ENCODE measurements around the gene PACSIN1.
"Not testable (repeated sequence)": the region's sequence is repeated elsewhere in the genome, so short reads cannot be mapped to it uniquely, and the experiment has no call there.

The PACSIN1 gene

GRCh38 chr6:34486886-34487285 lies 21.0 kb downstream of the PACSIN1 start:
- H3K27ac Mint-ChIP-seq; H3K27me3 Mint-ChIP-seq; H3K36me3 Mint-ChIP-seq; H3K4me3 Mint-ChIP-seq; H3K9me3 Mint-ChIP-seq (ENCODE audit: low read depth): not testable (repeated sequence)
- H3K4me1 Mint-ChIP-seq (ENCODE audit: low read depth) = peaks cover 28% of the 10 kb centered on the region

DNA sequence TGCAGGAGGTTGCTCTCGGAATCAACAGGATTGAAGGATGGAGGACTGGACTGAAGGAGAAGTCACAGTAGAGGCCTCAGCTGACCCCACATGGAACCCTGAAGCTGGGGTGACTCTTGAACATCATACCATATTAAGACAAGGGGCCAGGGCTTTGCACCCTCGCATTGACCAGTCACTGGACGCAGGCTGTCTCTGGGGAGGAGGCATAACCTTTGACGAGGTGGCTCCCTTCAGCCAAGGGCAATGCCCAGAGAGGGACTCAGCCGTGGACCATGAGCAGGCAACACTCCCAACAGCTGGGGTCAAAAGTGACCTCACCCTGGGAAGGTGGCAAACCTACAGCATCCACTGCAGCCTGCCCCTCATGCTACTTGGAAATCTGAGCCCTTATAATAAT lies 21.7 kb downstream of the PACSIN1 start:
- Mint-ChIP-seq H3K9me3 (ENCODE audit: low read depth) (no peaks in the 10 kb centered on the region), H3K4me3 (no peak overlapping the region), H3K27ac (peak overlapping the region; percentile 38), H3K36me3 (no peaks in the 10 kb centered on the region), H3K27me3 (no peaks in the 10 kb centered on the region), H3K4me1 (ENCODE audit: low read depth) (peaks cover 28% of the 10 kb centered on the region)

DNA sequence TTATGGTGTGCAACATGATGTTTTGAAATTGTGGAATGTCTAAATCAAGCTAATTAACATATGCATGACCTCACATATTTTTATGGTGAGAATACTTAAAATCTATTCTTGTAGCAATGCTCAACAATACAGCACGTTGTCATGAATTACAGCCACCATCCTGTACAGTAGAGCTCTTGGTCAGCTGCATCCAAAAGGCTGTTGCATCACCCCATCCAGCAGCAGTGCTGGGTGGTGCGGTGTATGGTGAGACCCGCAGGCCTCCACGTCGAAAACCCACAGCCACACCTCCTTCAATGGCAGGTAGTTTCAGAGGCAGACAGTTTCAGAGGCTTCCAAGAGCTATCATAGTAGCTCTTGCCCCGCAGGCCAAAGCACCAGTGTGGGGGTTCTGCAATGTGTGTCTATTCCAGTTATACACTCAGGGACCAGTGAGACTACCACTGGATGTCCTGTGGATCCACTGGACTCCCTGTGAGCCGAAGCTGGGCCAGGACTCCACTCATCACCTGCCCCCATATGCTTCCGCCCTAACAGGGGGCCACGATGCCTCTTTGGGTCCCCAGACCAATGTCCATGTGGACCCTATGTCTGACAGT lies 23.4 kb downstream of the PACSIN1 start:
- no peaks in the 10 kb centered on the region for H3K36me3 Mint-ChIP-seq
- no peak overlapping the region for H3K27ac Mint-ChIP-seq
- H3K9me3 Mint-ChIP-seq (ENCODE audit: low read depth) = no peaks in the 10 kb centered on the region
- H3K27me3 Mint-ChIP-seq = no peaks in the 10 kb centered on the region
- no peak overlapping the region for H3K4me3 Mint-ChIP-seq
- H3K4me1 Mint-ChIP-seq (ENCODE audit: low read depth) = peaks cover 25% of the 10 kb centered on the region

DNA sequence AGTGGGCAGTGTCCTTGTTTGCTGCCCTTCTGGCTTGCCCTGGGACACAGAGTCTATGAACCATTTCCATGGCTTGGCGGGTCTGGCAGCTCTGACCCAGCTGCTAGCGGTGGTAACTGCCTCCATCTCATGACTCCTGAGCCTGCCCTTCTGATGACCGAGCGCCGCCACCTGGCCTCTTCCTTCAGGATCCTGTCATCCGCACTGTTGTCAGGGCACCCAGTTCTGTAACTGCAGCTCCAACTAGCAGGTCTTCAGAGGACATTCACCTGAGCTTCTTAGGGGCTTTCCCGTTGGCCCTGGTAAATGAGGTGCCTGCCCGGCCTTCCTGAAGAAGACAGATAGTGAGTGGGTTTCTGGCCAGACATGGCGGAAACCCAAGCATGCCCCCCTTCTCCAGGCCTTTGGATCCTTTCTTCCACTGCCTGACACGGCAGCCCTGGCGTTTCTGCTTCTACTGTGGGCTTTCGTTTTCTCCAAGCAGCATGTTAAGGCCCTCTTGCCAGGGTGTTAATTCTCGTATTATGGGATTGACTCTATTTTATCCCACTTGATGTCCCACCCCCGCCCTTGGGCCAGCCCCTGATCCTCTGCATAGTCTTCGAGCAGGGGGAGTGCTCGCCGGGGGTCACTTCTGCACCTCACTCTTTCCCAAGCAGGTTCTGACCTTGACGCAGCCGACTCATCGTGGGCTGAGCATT lies 24.7 kb downstream of the PACSIN1 start:
- no peaks in the 10 kb centered on the region for H3K27me3 Mint-ChIP-seq
- peaks cover 12% of the 10 kb centered on the region for H3K4me1 Mint-ChIP-seq (ENCODE audit: low read depth)
- no peaks in the 10 kb centered on the region for H3K9me3 Mint-ChIP-seq (ENCODE audit: low read depth)
- H3K4me3 Mint-ChIP-seq = no peak overlapping the region
- no peaks in the 10 kb centered on the region for H3K36me3 Mint-ChIP-seq
- no peak overlapping the region for H3K27ac Mint-ChIP-seq

- no peak overlapping the region for H3K27ac Mint-ChIP-seq
- no peaks in the 10 kb centered on the region for H3K36me3 Mint-ChIP-seq
- no peaks in the 10 kb centered on the region for H3K9me3 Mint-ChIP-seq (ENCODE audit: low read depth)
- H3K4me3 Mint-ChIP-seq = no peak overlapping the region
- no peaks in the 10 kb centered on the region for H3K27me3 Mint-ChIP-seq
- H3K4me1 Mint-ChIP-seq (ENCODE audit: low read depth) = peaks cover 7% of the 10 kb centered on the region
Observed at GRCh38 chr6:34491091-34491430, 25.2 kb downstream of the PACSIN1 start.

- Mint-ChIP-seq H3K27ac (no peak overlapping the region), H3K4me3 (no peak overlapping the region), H3K36me3 (no peaks in the 10 kb centered on the region), H3K27me3 (no peaks in the 10 kb centered on the region), H3K4me1 (ENCODE audit: low read depth) (no peaks in the 10 kb centered on the region), H3K9me3 (ENCODE audit: low read depth) (no peaks in the 10 kb centered on the region)
Observed at GRCh38 chr6:34493344-34493743, 27.5 kb downstream of the PACSIN1 start.

DNA sequence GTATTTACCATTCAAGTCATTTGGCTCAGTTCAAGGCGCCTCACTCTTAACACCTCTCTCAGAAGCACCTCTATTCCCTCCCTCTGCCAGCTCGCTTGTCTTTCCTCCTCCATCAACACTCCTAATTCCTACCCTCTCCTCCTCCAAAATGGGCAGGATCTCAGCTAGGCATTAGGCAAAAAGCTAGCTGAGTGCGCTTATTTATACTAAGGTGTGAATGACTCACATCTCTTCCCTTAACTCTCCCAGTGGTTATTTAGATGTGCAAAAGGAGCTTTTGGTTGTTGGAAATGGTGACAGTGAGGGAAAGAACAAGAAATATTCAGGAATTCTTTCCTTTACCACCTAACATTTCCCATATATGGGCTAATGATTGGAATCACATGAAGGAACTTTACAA lies 29.1 kb downstream of the PACSIN1 start:
- no peaks in the 10 kb centered on the region for H3K4me1 Mint-ChIP-seq (ENCODE audit: low read depth)
- H3K27me3 Mint-ChIP-seq = no peaks in the 10 kb centered on the region
- H3K36me3 Mint-ChIP-seq = no peaks in the 10 kb centered on the region
- H3K9me3 Mint-ChIP-seq (ENCODE audit: low read depth) = no peaks in the 10 kb centered on the region
- H3K4me3 Mint-ChIP-seq = no peak overlapping the region
- no peak overlapping the region for H3K27ac Mint-ChIP-seq

DNA sequence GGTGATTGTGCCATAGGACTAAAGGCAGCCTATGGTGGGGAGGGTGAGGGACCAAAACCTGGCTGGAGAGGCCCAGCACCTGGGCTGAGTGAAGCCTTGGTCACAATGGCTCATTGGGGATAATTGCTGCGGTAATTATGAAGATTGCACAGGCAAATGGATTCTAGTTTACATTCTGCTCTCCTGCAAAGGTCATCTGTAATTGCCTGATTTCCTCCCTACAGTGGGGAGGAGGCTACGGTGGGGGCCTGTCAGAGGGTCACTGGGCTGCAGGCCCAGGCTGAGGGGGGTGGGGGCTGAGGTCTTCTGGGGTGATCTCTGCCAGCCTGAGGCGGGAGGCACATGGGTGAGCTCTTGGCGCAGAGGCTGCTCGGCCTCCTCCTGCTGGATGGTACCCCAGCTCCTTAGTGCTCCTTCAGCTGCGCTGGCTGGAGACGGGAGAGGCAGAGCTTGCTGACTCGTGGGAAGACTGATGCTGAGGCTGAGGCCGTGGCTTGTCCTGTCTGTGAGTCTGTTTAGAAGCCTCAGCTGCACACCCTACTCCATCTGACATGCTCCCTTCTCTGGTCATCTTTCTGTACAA lies 30.3 kb downstream of the PACSIN1 start:
- Mint-ChIP-seq H3K4me3 (no peak overlapping the region), H3K27ac (no peak overlapping the region), H3K9me3 (ENCODE audit: low read depth) (peaks cover 4% of the 10 kb centered on the region), H3K27me3 (no peaks in the 10 kb centered on the region), H3K36me3 (no peaks in the 10 kb centered on the region), H3K4me1 (ENCODE audit: low read depth) (no peaks in the 10 kb centered on the region)

GRCh38 chr6:34497411-34497810 lies 31.5 kb downstream of the PACSIN1 start:
- H3K4me3 Mint-ChIP-seq = no peak overlapping the region
- H3K36me3 Mint-ChIP-seq = no peaks in the 10 kb centered on the region
- peaks cover 4% of the 10 kb centered on the region for H3K9me3 Mint-ChIP-seq (ENCODE audit: low read depth)
- no peak overlapping the region for H3K27ac Mint-ChIP-seq
- no peaks in the 10 kb centered on the region for H3K27me3 Mint-ChIP-seq
- no peaks in the 10 kb centered on the region for H3K4me1 Mint-ChIP-seq (ENCODE audit: low read depth)

DNA sequence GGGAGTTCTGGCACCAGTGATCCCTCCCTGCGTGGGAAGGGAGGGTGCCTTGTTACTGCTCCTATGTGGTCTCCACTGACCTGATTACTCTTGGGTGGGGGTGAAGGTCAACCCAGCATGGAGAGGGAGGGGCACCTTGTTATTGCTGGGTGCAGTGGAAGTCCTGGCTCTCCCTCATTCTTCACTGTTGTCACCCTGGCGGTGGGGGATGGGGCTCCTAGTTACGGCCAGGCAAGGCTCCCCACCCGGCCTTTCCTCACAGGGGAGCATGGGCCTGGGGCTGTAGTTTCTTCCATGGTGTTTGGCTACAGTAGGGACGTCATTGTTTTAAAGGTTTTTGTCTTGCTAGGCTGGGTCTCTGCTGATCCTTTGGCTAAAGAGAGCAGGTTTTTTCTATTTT lies 40.8 kb downstream of the PACSIN1 start:
- no peaks in the 10 kb centered on the region for H3K4me1 Mint-ChIP-seq (ENCODE audit: low read depth)
- peaks cover 4% of the 10 kb centered on the region for H3K36me3 Mint-ChIP-seq
- H3K9me3 Mint-ChIP-seq (ENCODE audit: low read depth) = no peaks in the 10 kb centered on the region
- no peaks in the 10 kb centered on the region for H3K27me3 Mint-ChIP-seq
- no peak overlapping the region for H3K27ac Mint-ChIP-seq
- no peak overlapping the region for H3K4me3 Mint-ChIP-seq

GRCh38 chr6:34508425-34508824 lies 42.5 kb downstream of the PACSIN1 start:
- H3K27ac Mint-ChIP-seq = no peak overlapping the region
- H3K4me1 Mint-ChIP-seq (ENCODE audit: low read depth) = no peaks in the 10 kb centered on the region
- H3K36me3 Mint-ChIP-seq = peaks cover 4% of the 10 kb centered on the region
- H3K27me3 Mint-ChIP-seq = no peaks in the 10 kb centered on the region
- no peak overlapping the region for H3K4me3 Mint-ChIP-seq
- no peaks in the 10 kb centered on the region for H3K9me3 Mint-ChIP-seq (ENCODE audit: low read depth)

- no peaks in the 10 kb centered on the region for H3K9me3 Mint-ChIP-seq (ENCODE audit: low read depth)
- no peaks in the 10 kb centered on the region for H3K4me1 Mint-ChIP-seq (ENCODE audit: low read depth)
- no peak overlapping the region for H3K4me3 Mint-ChIP-seq
- H3K27ac Mint-ChIP-seq = no peak overlapping the region
- H3K27me3 Mint-ChIP-seq = no peaks in the 10 kb centered on the region
- peaks cover 4% of the 10 kb centered on the region for H3K36me3 Mint-ChIP-seq
Observed at GRCh38 chr6:34509782-34510181, 43.9 kb downstream of the PACSIN1 start.

GRCh38 chr6:34510299-34510698 lies 44.4 kb downstream of the PACSIN1 start:
- H3K9me3 Mint-ChIP-seq (ENCODE audit: low read depth) = no peaks in the 10 kb centered on the region
- H3K36me3 Mint-ChIP-seq = peaks cover 4% of the 10 kb centered on the region
- no peak overlapping the region for H3K27ac Mint-ChIP-seq
- no peaks in the 10 kb centered on the region for H3K4me1 Mint-ChIP-seq (ENCODE audit: low read depth)
- no peaks in the 10 kb centered on the region for H3K27me3 Mint-ChIP-seq
- no peak overlapping the region for H3K4me3 Mint-ChIP-seq

- Mint-ChIP-seq H3K4me3 (no peak overlapping the region), H3K27me3 (no peaks in the 10 kb centered on the region), H3K4me1 (ENCODE audit: low read depth) (no peaks in the 10 kb centered on the region), H3K27ac (no peak overlapping the region), H3K9me3 (ENCODE audit: low read depth) (no peaks in the 10 kb centered on the region), H3K36me3 (peaks cover 4% of the 10 kb centered on the region)
Observed at GRCh38 chr6:34511214-34511914, 45.5 kb downstream of the PACSIN1 start.

DNA sequence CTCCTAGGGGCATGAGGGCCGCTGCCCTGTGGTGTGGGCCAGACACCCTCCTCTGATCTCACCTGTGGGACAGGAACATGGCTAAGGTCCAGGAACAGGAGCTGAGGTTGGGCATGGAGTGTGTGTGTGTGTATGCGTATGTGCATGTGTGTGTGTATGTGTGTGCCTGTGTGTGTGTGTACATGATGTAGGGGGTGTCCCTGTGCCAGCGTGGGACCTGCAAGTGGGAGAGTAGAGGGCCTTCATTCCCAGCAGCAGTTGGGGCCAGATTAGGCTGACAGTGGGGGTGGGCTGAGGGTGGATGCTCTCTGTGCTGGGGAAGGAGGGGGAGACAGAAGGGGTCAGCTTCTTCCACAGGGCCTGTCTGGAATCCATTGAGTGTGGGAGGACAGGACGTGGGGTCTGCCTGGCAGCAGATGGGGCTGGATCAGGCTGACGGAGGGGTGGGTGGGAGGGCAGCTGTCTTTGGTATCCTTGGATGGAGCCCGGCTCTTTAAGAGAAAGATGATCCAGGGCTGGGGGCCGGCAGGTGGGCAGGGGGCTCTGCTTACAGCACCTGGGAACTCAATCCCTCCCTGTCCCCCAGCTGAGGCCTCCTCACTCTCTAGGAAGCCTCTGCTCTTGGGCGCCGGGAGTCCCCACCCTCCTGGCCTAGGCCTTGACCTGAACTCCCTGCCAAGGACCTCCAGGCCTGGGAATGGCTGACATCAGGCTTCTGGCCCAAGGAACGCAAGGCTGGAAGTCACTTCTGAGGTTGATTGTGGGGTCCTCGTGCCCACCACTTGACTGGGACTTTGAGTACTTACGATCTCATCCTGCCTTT lies 46.2 kb downstream of the PACSIN1 start:
- Mint-ChIP-seq H3K36me3 (peaks cover 4% of the 10 kb centered on the region), H3K27ac (no peak overlapping the region), H3K27me3 (peaks cover 1% of the 10 kb centered on the region), H3K4me3 (no peak overlapping the region), H3K9me3 (ENCODE audit: low read depth) (no peaks in the 10 kb centered on the region), H3K4me1 (ENCODE audit: low read depth) (no peaks in the 10 kb centered on the region)

Data from activated naive CD8-positive, alpha-beta T cell (primary cell).